DND-41 (cell line): ENCODE results near the gene TBXT.
"Not testable (repeated sequence)": the region's sequence is repeated elsewhere in the genome, so short reads cannot be mapped to it uniquely, and the experiment has no call there.

Experiments
- CTCF ChIP-seq: IDR thresholded peaks from 2 replicates; pipeline ENCODE4 v1.5.1; 2012; ENCODE audit warnings: borderline replicate concordance, low read length, moderate library complexity, mild to moderate bottlenecking; ENCODE audit not compliant: poor library complexity, severe bottlenecking; ENCODE audit errors: extremely low read depth
- EZH2 ChIP-seq: IDR thresholded peaks from 3 replicates; pipeline ENCODE4 v1.6.1; 2012; ENCODE audit warnings: borderline replicate concordance, low read depth, mild to moderate bottlenecking, moderate library complexity, low read length, inconsistent platforms; ENCODE audit not compliant: severe bottlenecking

GRCh38 chr6:166175093-166175492 lies 7.4 kb upstream of the TBXT start:
- not testable (repeated sequence) for TF ChIP-seq CTCF, EZH2
